Measurements from ENCODE around the gene FLNA. TPM values are rescaled to one million over a fixed set of nuclear protein-coding genes. Genes with fewer than 3 reads are reported as not detected.

FLNA gene
- total and polyA plus RNA-seq, 7 experiments from 2014 or later: 96.0 to 1,423 (median 462) TPM

DNA sequence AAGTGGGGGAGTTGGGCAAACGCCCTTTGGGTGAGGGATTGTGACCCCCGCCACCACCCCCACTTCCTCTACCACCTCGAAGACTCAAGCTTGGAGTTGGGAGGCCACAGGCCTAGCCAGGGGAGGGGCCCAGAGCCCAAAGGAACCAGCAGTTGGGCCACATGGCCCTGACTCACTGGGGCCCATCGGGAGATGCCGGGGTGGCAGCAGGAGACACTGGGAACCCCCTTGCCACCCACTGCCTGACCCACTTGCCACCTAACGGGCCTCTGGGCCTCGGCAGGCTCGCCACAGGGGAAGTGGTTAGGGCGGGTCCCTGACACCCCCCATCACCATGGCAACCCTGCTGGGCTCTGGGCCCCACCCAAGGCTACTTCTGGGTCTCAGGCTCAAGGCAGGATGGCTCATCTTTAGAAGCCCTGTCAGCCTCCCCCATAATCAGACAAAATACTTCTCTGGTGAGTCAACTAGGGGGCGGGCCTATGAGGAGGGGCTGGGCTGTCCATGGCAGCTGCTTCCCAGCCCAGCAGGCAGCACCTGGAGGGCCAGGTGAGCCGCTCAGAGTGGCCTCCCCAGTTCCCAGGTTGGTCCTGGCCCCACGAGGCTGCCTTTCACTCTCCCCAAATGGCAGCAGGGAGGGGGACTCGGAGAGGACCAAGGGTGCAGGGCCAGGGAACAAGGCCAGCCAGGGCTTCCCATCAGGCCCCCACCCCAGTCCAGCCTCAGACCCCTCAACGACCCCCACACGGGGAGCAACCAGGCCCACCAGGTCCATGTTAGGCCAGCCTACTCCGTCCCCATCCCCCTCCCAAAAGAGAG, 5.6 kb downstream of the FLNA start:
- Mint-ChIP-seq H3K4me1 (peaks cover 0 to 25% (median 14%) of the 10 kb centered on the region in 7 donors), H3K9me3 (no peaks in the 10 kb centered on the region), H3K27me3 (no peaks in the 10 kb centered on the region), H3K4me3 (peak overlapping the region; percentile 77 to 98 (median 86)), H3K36me3 (peaks cover 0 to 21% (median 0%) of the 10 kb centered on the region in 5 donors), H3K27ac (peak overlapping the region; percentile 21 to 93 (median 87))
- ChIA-PET POLR2A (interaction anchor here (0.9 to 4.2 kb wide), 7 partner anchors 9 to 51 kb away, joined by 3 to 45 read pairs (median 4); partner anchors contain the start of genes EMD and RPL10), CTCF (interaction anchor here (1.2 kb wide), 1 partner anchor 20 kb away, joined by 3 read pairs; no protein-coding TSS in a partner anchor)
- peaks cover 10 to 44% (median 20%) of the 10 kb centered on the region in 3 experiments for H3K36me3 ChIP-seq (ENCODE audit: control insufficient read depth in 2 of 3, insufficient read depth in 3 of 3, low read length in 3 of 3)
- peak overlapping the region; percentile 91 for H3K27ac ChIP-seq (ENCODE audit: low read depth, low read length)
- H3K4me3 ChIP-seq (ENCODE audit: low read length): peak overlapping the region; percentile 66
- peaks cover 29 to 33% of the 10 kb centered on the region in 2 donors for H3K4me1 ChIP-seq (ENCODE audit: control insufficient read depth in 2 of 2, insufficient read depth in 2 of 2, low read length in 2 of 2)
- H3K27me3 ChIP-seq (ENCODE audit: control insufficient read depth in 2 of 2, insufficient read depth in 2 of 2, low read length in 2 of 2): no peaks in the 10 kb centered on the region
- intact Hi-C loops (cut with micrococcal nuclease): loop anchor here (1.0 to 2.0 kb wide), 2 partner anchors 9 to 42 kb away; no protein-coding TSS in a partner anchor
- no peaks in the 10 kb centered on the region for H3K9me3 ChIP-seq (ENCODE audit: control insufficient read depth in 2 of 3, low read length in 3 of 3)
- peak; percentile 69 for ATAC-seq
- DNase-seq: peak; percentile 61 to 88 (median 73)

DNA sequence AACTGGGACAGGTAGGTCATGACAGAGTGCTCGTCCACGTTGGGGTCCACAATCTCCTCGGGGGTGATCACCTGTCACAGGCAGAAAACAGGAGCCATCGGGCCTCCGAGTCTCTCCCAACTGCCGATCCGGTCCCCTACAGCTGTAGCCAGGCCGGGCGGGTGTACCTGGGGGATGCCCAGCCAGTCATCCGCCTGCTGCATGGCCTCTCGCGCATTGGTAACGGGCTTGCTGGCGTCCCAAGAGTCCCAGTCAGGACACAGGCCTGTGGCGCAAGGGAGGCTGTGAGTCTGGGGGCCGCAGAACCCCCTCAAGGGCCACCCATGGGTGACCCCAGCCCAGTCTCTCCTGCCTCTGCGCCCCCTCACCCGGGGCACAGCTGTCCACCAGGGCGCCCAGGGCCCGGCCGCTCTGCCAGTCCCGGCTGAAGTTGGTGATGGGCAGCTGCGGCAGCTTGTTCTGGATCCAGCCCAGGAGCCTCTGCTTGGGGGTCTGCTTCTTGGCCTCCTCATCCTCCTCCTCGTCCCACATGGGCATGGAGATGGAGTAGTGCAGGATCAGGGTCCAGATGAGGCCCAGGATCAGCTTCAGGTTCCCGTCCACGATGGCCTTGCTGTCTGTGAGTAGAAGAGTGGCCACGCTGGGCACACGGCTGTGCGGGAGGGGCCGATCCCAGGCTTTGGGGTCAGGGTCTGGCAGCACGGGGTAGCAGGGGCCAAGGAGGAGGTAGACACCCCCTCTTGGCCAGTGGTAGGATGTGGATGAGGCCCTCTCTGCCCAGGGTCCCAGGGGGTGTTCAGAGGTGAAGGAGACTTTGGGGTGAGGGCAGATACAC, 6.7 kb downstream of the FLNA start:
- Mint-ChIP-seq H3K4me3 (peak overlapping the region; percentile 77 to 98 (median 86)), H3K27ac (peak overlapping the region in 8 of 9 donors; percentile 21 to 89 (median 84)), H3K9me3 (no peaks in the 10 kb centered on the region), H3K4me1 (peaks cover 0 to 16% (median 12%) of the 10 kb centered on the region in 7 donors), H3K27me3 (no peaks in the 10 kb centered on the region), H3K36me3 (peaks cover 0 to 23% (median 0%) of the 10 kb centered on the region in 5 donors)
- ChIA-PET POLR2A (interaction anchor here (1.7 to 4.2 kb wide), 4 partner anchors 10 to 41 kb away, joined by 4 to 45 read pairs (median 15); no protein-coding TSS in a partner anchor), CTCF (interaction anchor here (1.2 kb wide), 1 partner anchor 19 kb away, joined by 3 read pairs; no protein-coding TSS in a partner anchor)
- Histone ChIP-seq H3K27me3 (ENCODE audit: control insufficient read depth in 2 of 2, insufficient read depth in 2 of 2, low read length in 2 of 2) (no peaks in the 10 kb centered on the region), H3K27ac (ENCODE audit: low read depth, low read length) (peak overlapping the region; percentile 91), H3K9me3 (ENCODE audit: control insufficient read depth in 2 of 3, low read length in 3 of 3) (no peaks in the 10 kb centered on the region), H3K36me3 (ENCODE audit: control insufficient read depth in 2 of 3, insufficient read depth in 3 of 3, low read length in 3 of 3) (peaks cover 16 to 52% (median 22%) of the 10 kb centered on the region in 3 experiments), H3K4me1 (ENCODE audit: control insufficient read depth in 2 of 2, insufficient read depth in 2 of 2, low read length in 2 of 2) (peaks cover 22 to 24% of the 10 kb centered on the region in 2 donors), H3K4me3 (ENCODE audit: low read length) (peak overlapping the region; percentile 66)
- DNase-seq (no peak), ATAC-seq (no peak)
- intact Hi-C loops (cut with micrococcal nuclease): loop anchor here in 1 of 2 donors (2.0 kb wide), 1 partner anchor 41 kb away; no protein-coding TSS in a partner anchor

DNA sequence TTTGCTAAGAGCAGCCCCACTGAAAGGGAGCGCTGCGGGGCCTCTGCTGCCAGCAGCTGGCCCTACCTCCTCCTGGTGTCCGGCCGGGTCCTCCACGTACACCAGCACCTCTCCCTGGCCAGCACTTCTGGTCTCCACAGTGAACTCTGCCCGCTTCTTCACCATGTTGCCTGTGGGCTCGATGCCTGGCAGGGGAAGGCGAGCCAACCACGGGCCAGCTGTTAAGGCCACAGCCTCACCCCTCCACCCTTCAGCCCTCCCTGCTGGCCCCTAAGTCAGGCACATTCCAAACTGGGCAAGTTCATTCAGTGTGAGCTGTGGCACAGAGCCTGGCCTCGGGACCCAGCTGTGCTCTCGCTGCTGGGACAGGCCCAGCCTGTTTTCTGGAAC, 7.8 kb downstream of the FLNA start:
- POLR2A ChIA-PET: interaction anchor here (0.7 kb wide), 1 partner anchor 72 kb away, joined by 3 read pairs; no protein-coding TSS in a partner anchor
- CTCF ChIA-PET: no interaction called here
- H3K4me3 ChIP-seq (ENCODE audit: low read length): no peak overlapping the region
- DNase-seq (no peak), ATAC-seq (no peak)
- H3K36me3 Mint-ChIP-seq: peaks cover 0 to 25% (median 0%) of the 10 kb centered on the region in 5 donors
- no peak overlapping the region for H3K4me3 Mint-ChIP-seq
- H3K36me3 ChIP-seq (ENCODE audit: control insufficient read depth in 2 of 3, insufficient read depth in 3 of 3, low read length in 3 of 3): peaks cover 26 to 63% (median 31%) of the 10 kb centered on the region in 3 experiments
- H3K27me3 Mint-ChIP-seq: no peaks in the 10 kb centered on the region
- peaks cover 16 to 25% of the 10 kb centered on the region in 2 donors for H3K4me1 ChIP-seq (ENCODE audit: control insufficient read depth in 2 of 2, insufficient read depth in 2 of 2, low read length in 2 of 2)
- no peaks in the 10 kb centered on the region for H3K27me3 ChIP-seq (ENCODE audit: control insufficient read depth in 2 of 2, insufficient read depth in 2 of 2, low read length in 2 of 2)
- H3K9me3 ChIP-seq (ENCODE audit: control insufficient read depth in 2 of 3, low read length in 3 of 3): no peaks in the 10 kb centered on the region
- H3K27ac Mint-ChIP-seq: peak overlapping the region in 4 of 9 donors; percentile 5 to 41 (median 28)
- peaks cover 0 to 18% (median 6%) of the 10 kb centered on the region in 7 donors for H3K4me1 Mint-ChIP-seq
- no peaks in the 10 kb centered on the region for H3K9me3 Mint-ChIP-seq
- intact Hi-C loops (cut with micrococcal nuclease): no loop called here
- H3K27ac ChIP-seq (ENCODE audit: low read depth, low read length): peak overlapping the region; percentile 41

DNA sequence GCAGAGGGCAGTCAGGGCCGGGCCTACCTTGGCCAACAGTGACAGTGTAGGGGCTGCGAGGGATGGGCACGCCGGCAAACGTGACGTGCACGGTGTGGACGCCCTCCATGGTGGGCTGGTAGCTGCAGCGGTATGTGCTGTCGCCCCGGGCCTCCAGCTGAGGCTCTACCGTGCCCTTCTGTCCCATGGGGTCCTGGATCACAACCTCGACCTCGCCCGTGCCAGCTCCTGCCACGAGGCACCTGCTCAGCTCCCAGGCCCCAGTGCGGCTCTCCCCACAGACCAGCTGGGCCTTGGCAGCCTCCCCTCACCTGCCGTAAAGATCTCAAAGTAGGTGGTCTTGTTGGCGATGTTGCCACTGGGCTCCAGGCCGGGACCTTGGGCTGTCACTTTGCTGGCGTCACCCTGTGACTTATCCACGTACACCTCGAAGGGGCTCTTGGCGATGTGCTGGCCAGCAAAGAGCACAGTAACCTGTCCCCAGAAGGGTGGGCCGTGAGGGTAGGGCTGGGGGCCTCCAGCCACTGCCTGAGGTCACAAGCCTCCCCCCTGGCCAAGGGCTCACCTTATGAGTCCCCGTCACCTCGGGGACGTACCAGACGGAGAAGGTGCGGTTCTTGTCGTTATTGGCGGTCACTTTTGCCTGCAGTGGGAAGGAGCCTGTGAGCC, 8.3 kb downstream of the FLNA start:
- H3K4me1 Mint-ChIP-seq: peaks cover 0 to 22% (median 9%) of the 10 kb centered on the region in 7 donors
- CTCF ChIA-PET: no interaction called here
- POLR2A ChIA-PET: interaction anchor here (0.8 to 1.3 kb wide), 2 partner anchors 10 to 16 kb away, joined by 3 to 8 read pairs; no protein-coding TSS in a partner anchor
- Histone ChIP-seq H3K9me3 (ENCODE audit: control insufficient read depth in 2 of 3, low read length in 3 of 3) (no peaks in the 10 kb centered on the region), H3K27me3 (ENCODE audit: control insufficient read depth in 2 of 2, insufficient read depth in 2 of 2, low read length in 2 of 2) (no peaks in the 10 kb centered on the region), H3K36me3 (ENCODE audit: control insufficient read depth in 2 of 3, insufficient read depth in 3 of 3, low read length in 3 of 3) (peaks cover 31 to 68% (median 36%) of the 10 kb centered on the region in 3 experiments), H3K4me3 (ENCODE audit: low read length) (no peak overlapping the region), H3K27ac (ENCODE audit: low read depth, low read length) (peak overlapping the region; percentile 41), H3K4me1 (ENCODE audit: control insufficient read depth in 2 of 2, insufficient read depth in 2 of 2, low read length in 2 of 2) (peaks cover 16 to 29% of the 10 kb centered on the region in 2 donors)
- intact Hi-C loops (cut with micrococcal nuclease): no loop called here
- ATAC-seq (no peak), DNase-seq (no peak)
- peaks cover 0 to 25% (median 0%) of the 10 kb centered on the region in 5 donors for H3K36me3 Mint-ChIP-seq
- H3K27ac Mint-ChIP-seq: no peak overlapping the region
- peak overlapping the region in 1 of 10 donors; percentile 41 for H3K4me3 Mint-ChIP-seq
- no peaks in the 10 kb centered on the region for H3K27me3 Mint-ChIP-seq
- no peaks in the 10 kb centered on the region for H3K9me3 Mint-ChIP-seq

DNA sequence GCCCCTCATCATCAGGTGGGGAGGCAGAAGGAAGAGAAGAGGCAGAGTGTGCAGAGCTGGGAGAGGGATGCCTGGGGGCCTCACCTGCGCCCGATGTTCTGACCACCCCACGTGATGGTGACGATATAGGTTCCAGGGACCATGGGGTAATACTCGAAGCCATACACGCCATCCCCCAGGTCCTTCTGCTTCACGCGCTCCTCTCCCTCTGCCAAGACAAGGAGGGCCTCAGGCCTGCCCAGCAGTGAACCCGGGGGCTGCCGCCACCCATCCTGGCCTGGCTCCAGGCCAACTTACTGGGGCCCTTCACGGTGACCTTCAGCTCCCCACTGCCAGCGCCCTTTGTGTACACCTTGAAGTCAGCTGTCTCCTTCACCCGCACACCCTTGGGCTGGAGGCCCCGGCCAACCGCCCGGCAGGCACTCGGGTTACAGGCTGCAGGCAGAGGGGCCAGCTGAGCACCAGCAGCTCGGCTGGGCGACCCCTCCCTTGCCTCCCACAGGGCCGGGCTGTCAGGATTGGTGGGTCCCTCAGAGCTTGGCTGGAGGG, 9.3 kb downstream of the FLNA start:
- Mint-ChIP-seq H3K4me1 (peaks cover 0 to 22% (median 10%) of the 10 kb centered on the region in 7 donors), H3K27me3 (no peaks in the 10 kb centered on the region), H3K4me3 (peak overlapping the region in 1 of 10 donors; percentile 41), H3K9me3 (no peaks in the 10 kb centered on the region), H3K36me3 (peaks cover 0 to 22% (median 0%) of the 10 kb centered on the region in 5 donors), H3K27ac (peak overlapping the region in 2 of 9 donors; percentile 28 to 62)
- Histone ChIP-seq H3K4me3 (ENCODE audit: low read length) (no peak overlapping the region), H3K4me1 (ENCODE audit: control insufficient read depth in 2 of 2, insufficient read depth in 2 of 2, low read length in 2 of 2) (peaks cover 16 to 30% of the 10 kb centered on the region in 2 donors), H3K27ac (ENCODE audit: low read depth, low read length) (no peak overlapping the region), H3K9me3 (ENCODE audit: control insufficient read depth in 2 of 3, low read length in 3 of 3) (no peaks in the 10 kb centered on the region), H3K36me3 (ENCODE audit: control insufficient read depth in 2 of 3, insufficient read depth in 3 of 3, low read length in 3 of 3) (peaks cover 33 to 74% (median 37%) of the 10 kb centered on the region in 3 experiments), H3K27me3 (ENCODE audit: control insufficient read depth in 2 of 2, insufficient read depth in 2 of 2, low read length in 2 of 2) (no peaks in the 10 kb centered on the region)
- CTCF ChIA-PET: no interaction called here
- POLR2A ChIA-PET: interaction anchor here (0.8 to 1.3 kb wide), 2 partner anchors 9 to 15 kb away, joined by 3 to 8 read pairs; no protein-coding TSS in a partner anchor
- DNase-seq (no peak), ATAC-seq (no peak)
- intact Hi-C loops (cut with micrococcal nuclease): no loop called here
